ENCODE data around the gene IL23R. TPM values are rescaled to one million over a fixed set of nuclear protein-coding genes. Genes with fewer than 3 reads are reported as not detected.

Gene IL23R
- total RNA-seq: under 1 TPM in 2 of 4 donors, not detected in 2; under 0.01 to 0.22 TPM

- no peak for DNase-seq
- H3K36me3 ChIP-seq: no peaks in the 10 kb centered on the region
- H3K4me3 ChIP-seq: no peak within 1 kb of the TSS
- H3K9me3 ChIP-seq: no peaks in the 10 kb centered on the region
- peaks cover 0 to 6% (median 0%) of the 10 kb centered on the region in 3 donors for H3K4me1 ChIP-seq
- no peaks in the 10 kb centered on the region for H3K27me3 ChIP-seq
- TF ChIP-seq, protein P1, sequence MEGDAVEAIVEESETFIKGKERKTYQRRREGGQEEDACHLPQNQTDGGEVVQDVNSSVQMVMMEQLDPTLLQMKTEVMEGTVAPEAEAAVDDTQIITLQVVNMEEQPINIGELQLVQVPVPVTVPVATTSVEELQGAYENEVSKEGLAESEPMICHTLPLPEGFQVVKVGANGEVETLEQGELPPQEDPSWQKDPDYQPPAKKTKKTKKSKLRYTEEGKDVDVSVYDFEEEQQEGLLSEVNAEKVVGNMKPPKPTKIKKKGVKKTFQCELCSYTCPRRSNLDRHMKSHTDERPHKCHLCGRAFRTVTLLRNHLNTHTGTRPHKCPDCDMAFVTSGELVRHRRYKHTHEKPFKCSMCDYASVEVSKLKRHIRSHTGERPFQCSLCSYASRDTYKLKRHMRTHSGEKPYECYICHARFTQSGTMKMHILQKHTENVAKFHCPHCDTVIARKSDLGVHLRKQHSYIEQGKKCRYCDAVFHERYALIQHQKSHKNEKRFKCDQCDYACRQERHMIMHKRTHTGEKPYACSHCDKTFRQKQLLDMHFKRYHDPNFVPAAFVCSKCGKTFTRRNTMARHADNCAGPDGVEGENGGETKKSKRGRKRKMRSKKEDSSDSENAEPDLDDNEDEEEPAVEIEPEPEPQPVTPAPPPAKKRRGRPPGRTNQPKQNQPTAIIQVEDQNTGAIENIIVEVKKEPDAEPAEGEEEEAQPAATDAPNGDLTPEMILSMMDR (IDR thresholded peaks at IDR 0.05): no peak
- no peak for TF ChIP-seq POLR2A (IDR thresholded peaks at IDR 0.05)
- WGBS, 2 donors: 62 to 63% methylated on average over 4 of the region's 4 CpGs
- no peak within 1 kb of the TSS for H3K27ac ChIP-seq
- intact Hi-C loops (cut with DNase I): no loop called here
Observed at GRCh38 chr1:67166196-67166595, at the start of gene IL23R. TSS of gene IL23R (plus strand) at chr1:67166454. CDS start at chr1:67168121, 1,667 bp downstream.

DNA sequence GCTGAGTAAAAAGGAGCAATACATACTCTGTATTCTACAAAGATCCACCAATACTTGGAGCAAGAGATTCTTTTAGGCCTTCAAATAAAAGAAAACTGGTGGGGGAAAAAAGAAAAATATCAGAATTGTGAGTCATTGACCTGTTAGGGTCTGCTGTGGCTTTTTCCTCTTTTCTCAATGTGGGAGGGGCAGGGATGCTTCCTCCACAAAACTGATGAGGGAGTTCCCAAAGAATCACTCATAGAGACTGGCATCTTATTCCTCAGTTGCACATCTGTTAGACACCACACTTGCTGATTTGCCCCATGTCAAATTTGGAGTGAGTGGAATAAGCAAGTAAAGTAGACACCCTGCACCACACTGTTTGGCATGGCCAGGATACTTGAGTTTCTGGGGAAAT lies 48.1 kb upstream of the IL23R start:
- intact Hi-C loops (cut with DNase I): no loop called here
- Histone ChIP-seq H3K27me3 (no peaks in the 10 kb centered on the region), H3K9me3 (peaks cover 0 to 12% (median 0%) of the 10 kb centered on the region in 3 donors), H3K36me3 (no peaks in the 10 kb centered on the region), H3K4me1 (no peaks in the 10 kb centered on the region), H3K4me3 (no peak overlapping the region), H3K27ac (no peak overlapping the region)
- TF ChIP-seq, protein P1 (IDR thresholded peaks at IDR 0.05): no peak
- TF ChIP-seq POLR2A (IDR thresholded peaks at IDR 0.05): no peak
- no peak for DNase-seq

GRCh38 chr1:67118646-67119045 lies 47.6 kb upstream of the IL23R start:
- H3K27ac ChIP-seq: no peak overlapping the region
- H3K9me3 ChIP-seq: peaks cover 0 to 12% (median 0%) of the 10 kb centered on the region in 3 donors
- H3K4me1 ChIP-seq: no peaks in the 10 kb centered on the region
- no peak for DNase-seq
- no peaks in the 10 kb centered on the region for H3K36me3 ChIP-seq
- 32 to 46% methylated on average over 3 of the region's 3 CpGs for WGBS, 2 donors
- intact Hi-C loops (cut with DNase I): no loop called here
- no peak overlapping the region for H3K4me3 ChIP-seq
- no peaks in the 10 kb centered on the region for H3K27me3 ChIP-seq
- TF ChIP-seq, protein P1 (IDR thresholded peaks at IDR 0.05): no peak
- no peak for TF ChIP-seq POLR2A (IDR thresholded peaks at IDR 0.05)

DNA sequence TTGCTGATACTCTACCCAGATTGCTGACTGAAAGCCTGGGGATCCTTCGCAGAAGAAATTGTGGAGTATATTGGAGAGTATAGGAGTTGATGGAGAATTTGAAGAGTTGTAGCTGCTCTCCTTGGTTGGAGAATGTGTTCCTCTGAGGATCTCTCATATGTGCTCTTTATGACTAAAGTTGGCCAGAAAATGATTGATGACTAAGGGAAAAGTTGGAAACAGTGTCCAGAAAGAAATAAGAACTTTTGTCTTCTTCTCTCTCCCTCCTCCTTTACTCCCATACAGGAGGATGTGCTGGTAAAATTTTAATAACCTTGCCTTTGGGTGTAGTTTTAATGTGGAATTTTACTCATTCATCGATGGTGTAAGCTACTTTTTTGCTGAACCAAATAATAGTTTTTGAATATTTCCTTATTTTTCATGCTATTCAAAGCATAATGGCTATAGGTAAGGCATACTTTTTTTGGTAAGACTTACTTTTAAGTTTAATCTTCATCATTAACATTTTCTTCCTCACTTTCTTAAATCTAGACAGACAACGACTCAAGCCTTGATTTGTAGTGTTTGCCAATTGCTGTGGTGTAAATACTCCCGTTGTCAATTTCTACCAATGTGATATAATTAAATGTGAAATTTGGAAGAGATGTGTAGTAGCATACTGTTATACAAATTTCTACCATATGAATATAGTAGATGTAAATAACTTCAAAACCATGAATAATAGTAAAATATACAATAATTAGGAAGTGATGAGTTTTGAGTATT lies 45.2 kb upstream of the IL23R start:
- no peak for DNase-seq
- Histone ChIP-seq H3K4me1 (peaks cover 0 to 3% (median 0%) of the 10 kb centered on the region in 3 donors), H3K27me3 (no peaks in the 10 kb centered on the region), H3K36me3 (no peaks in the 10 kb centered on the region), H3K27ac (no peak overlapping the region), H3K4me3 (no peak overlapping the region), H3K9me3 (no peaks in the 10 kb centered on the region)
- no peak for TF ChIP-seq POLR2A (IDR thresholded peaks at IDR 0.05)
- TF ChIP-seq, protein P1 (IDR thresholded peaks at IDR 0.05): no peak
- 76 to 84% methylated on average over 4 of the region's 4 CpGs for WGBS, 2 donors
- intact Hi-C loops (cut with DNase I): no loop called here

DNA sequence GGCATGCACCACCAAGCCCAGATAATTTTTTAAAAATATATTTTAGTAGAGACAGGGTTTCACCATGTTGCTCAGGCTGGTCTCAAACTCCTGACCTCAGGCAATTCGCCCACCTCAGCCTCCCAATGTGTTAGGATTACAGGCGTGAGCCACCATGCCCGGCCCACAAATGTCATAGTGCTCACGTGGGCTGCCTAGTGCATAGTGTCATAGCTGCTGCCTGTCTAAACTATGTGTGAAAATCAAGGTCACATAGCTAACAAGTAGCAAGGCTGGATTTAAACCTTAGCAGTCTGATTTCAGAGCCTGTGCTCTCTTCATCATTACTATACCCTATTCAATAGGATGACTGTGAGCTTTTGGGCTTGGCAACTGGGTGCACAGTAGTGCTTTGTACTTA lies 41.8 kb upstream of the IL23R start:
- 87% methylated on average over 4 of the region's 4 CpGs; no CpG with 5 or more reads in 1 of the 2 donors for WGBS, 2 donors
- peaks cover 0 to 8% (median 0%) of the 10 kb centered on the region in 3 donors for H3K4me1 ChIP-seq
- TF ChIP-seq, protein P1 (IDR thresholded peaks at IDR 0.05): no peak
- no peak for TF ChIP-seq POLR2A (IDR thresholded peaks at IDR 0.05)
- intact Hi-C loops (cut with DNase I): no loop called here
- H3K9me3 ChIP-seq: no peaks in the 10 kb centered on the region
- H3K36me3 ChIP-seq: no peaks in the 10 kb centered on the region
- H3K27ac ChIP-seq: no peak overlapping the region
- no peak for DNase-seq
- H3K27me3 ChIP-seq: no peaks in the 10 kb centered on the region
- H3K4me3 ChIP-seq: no peak overlapping the region
